Activated gamma-delta T cell (primary cell): ENCODE data around the gene KREMEN1.
"Not testable (repeated sequence)": the region's sequence is repeated elsewhere in the genome, so short reads cannot be mapped to it uniquely, and the experiment has no call there.

Experiments used
- DNase-seq: peaks from one replicate; lab custom pipeline; 2025; lab: John Stamatoyannopoulos, UW
- total RNA-seq, 2 donors: gene quantifications; one replicate each; lab custom pipeline; 2026; lab: John Stamatoyannopoulos, UW

The KREMEN1 gene, protein sequence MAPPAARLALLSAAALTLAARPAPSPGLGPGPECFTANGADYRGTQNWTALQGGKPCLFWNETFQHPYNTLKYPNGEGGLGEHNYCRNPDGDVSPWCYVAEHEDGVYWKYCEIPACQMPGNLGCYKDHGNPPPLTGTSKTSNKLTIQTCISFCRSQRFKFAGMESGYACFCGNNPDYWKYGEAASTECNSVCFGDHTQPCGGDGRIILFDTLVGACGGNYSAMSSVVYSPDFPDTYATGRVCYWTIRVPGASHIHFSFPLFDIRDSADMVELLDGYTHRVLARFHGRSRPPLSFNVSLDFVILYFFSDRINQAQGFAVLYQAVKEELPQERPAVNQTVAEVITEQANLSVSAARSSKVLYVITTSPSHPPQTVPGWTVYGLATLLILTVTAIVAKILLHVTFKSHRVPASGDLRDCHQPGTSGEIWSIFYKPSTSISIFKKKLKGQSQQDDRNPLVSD
- 0.15 to 0.17 reads per million in 2 donors for total RNA-seq

DNA sequence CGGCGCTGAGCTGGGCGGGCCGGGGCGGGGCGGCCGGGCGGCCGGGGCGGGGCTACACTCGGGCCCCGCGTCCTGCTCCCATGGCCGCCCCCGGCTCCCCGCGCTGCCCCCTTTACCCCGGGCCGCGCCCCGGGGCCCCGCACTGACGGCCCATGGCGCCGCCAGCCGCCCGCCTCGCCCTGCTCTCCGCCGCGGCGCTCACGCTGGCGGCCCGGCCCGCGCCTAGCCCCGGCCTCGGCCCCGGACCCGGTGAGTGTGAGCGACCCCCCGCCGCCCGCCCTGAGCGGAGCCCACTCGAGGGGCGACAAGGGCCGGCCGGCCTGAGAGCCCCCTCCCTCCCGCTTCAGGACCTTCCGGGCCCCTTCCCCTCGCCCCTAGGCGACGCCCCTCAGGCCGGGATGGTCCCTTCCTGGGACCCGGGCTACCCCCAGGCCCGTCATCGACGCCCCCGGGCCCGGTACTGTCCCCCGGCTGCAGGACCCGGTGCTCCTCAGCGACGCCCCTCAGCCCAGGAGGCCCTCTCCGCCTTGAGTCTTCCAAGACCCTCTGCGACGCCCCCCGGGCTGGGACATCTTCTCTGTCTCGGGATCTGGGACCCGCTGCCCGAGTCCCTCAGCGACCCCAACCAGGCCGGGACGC, at the start of gene KREMEN1:
Gene KREMEN1 (plus strand): TSS at position 57 of the 639 bp plus-strand sequence. CDS start 96 bp downstream, at position 153.
- DNase-seq: no peak

DNA sequence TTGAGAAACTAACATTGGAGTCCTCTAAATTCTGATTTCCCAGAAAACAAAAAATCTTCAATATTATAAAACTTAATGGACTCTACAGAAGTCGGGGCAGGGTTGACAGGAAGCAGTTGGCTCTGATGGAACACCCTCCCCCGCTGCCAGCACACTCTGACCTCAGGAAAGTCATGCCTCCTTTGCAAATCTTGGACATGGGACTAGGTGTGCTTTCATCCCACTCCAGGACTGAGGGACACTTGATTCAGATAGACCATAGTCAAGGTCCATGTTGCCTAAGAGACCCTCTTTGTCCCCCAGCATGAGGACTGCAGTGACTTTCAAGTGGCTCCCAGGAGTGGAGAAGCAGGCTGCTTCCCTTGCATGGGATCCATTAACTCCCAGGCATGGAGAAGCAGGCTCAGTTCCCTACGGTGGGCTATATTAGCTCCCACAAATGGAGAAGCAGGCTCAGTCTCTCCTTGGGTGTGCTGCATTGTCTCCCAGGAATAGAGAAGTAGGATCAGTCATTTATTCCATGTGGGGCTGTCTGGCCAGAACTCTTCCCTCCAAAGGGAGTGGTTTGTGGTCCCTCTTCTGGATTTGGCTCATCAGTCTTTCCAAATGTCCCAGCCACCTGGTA, 49.6 kb upstream of the KREMEN1 start:
- no peak for DNase-seq

DNA sequence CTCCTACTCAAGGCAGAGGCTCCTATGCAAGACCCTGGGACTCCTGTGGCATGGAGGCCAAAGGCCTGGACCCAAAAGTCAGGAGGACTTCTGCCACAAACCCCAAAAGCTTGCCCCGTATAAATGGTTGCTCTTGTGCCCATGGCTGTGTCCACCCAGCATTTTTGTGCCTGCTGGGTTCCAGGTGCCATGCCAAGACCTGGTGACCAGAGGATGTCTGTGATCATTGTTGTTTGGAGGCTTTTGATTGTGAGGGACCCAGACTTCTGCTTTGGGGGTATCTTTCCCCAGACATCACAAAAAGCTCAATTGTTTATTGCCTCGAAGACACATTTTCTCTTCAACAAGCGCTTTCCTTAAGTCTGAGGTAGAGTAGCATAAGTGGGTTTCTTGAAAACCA, 46.3 kb upstream of the KREMEN1 start:
- DNase-seq: no peak

DNA sequence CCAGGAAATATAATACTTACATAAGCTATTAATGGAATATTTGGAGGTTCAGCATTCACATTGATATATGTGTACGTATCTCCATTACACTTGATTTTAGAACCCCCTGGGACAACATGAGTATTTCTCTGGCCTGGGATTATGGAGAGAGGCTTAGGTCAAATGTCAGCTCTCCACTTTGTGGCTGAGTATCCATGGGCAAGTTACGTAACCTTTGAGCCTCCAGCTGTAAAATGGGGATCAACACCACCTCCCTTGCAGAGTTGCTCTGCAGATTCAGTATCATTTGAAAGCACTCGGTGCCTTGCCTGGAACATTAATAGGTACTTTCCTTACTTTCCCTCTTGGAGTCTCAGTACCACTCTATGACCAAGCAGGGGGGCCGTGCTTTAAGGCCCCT, 44.4 kb upstream of the KREMEN1 start:
- no peak for DNase-seq

DNA sequence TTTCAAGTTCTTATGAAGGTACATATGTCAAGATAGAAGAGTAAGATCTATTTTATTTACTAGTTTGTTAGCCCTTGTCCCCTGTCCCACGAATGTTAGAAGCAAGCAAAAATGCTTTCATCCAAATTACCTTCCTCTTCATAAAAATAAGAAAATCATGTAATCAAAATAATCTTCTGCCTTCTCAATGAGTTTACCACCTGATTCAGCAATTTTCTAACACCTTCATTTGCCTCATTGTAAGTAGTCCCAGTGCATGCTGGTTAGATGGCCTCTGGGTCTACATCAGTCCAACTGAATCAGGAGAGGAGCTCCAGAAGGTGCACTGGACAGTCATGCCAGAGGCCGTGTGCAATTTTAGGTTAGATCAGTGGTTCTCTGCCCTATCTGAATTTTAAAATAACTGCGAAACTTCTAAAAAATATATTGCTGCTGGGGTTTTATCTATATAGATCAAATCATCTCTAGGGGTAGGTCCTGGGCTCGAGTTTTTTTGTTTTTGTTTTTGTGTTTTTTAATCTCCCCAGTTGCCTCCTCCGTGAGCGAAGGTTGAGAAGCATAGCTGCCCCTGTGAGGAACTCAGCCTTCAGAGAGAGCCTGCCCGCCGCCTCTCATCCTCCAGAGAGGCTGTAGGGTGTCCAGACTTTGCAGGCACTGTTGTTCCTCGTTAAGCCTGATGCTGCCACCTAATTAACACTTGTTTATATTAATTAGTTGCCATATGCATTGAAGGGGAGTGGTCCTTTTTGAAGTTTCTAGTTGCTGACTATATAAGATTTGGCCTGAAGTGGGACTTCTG, 43.4 kb upstream of the KREMEN1 start:
- no peak for DNase-seq

- DNase-seq: no peak
Measured at GRCh38 chr22:29030016-29030617, 42.7 kb upstream of the KREMEN1 start.

- DNase-seq: no peak
Measured at GRCh38 chr22:29030618-29031226, 42.1 kb upstream of the KREMEN1 start.

DNA sequence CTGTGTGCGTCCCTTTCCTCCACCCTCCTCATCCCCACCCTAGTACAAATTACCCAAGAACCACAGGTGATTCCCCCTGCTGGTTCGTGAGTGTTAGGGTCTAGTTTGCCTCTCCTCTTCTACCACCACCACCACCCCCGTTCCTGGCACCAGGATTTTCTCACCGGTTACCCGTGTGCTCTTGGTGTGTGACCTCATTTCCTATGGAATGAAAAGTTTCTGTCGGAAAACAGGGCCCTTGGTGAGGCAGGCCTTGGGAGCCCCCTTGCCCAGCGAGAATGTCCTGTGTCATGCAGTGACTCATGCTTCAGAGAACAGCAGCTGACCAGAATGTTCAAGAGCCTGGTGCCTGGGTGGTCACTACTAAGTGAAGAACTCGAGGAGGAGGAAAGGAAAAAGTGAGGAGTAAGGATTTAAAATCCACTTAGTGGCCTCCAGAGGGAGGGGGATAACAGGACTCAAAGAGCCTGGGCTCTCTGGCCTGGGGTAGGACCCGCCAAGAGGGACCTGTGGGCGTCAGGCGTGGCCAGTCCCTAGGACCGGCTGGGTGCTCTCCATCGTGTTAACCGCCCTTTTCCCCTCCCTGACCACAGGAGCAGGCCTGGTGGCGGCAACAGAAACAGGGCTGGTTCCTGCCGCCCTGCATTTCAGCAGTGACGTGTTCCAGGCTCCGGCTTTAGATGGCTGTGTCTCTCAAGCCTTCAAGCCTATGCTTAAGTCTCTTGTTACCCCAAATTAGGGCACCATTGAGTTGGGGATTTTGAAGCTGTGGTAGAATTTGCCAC, 41.4 kb upstream of the KREMEN1 start:
- DNase-seq: no peak

GRCh38 chr22:29032014-29032475, 40.8 kb upstream of the KREMEN1 start:
- DNase-seq: no peak

DNA sequence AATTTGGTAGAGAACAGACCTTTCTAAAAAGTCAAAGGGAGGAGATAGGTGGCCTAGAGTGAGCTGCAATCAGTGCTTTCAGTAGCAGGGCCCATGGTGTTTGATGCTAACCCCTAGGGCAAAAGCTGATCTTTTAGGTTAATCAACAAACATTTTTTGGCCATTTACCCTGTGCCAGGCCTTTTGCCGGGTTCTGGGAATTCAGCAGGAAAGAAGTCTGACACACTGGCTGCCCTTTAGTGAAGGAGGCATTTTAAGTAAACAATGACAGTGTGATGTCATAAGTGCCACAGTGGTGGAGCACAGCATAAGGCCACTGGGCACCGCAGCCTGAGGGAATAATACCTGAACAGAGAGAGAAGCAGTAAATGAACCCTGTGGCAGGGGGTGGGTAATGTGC, 40.3 kb upstream of the KREMEN1 start:
- DNase-seq: no peak

GRCh38 chr22:29037340-29037932, 35.4 kb upstream of the KREMEN1 start:
- no peak for DNase-seq

- DNase-seq: no peak
Measured at GRCh38 chr22:29039148-29039547, 33.7 kb upstream of the KREMEN1 start.

DNA sequence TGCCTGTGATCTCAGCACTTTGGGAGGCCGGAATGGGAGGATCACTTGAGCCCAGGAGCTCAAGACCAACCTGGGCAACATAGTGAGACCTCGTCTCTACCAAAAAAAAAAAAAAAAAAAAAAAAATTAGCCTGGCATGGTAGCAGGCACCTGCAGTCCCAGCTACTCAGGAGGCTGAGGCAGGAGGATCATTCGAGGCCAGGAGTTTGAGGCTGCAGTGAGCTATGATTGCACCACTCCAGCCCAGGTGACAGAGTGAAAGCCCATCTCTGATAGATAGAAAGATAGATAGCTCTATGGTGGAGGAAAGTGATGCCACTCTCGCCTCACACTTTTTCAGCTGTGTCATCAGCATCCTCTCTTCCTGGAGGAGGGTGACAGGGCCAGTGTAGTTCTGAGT, 33.2 kb upstream of the KREMEN1 start:
- not testable (repeated sequence) for DNase-seq

GRCh38 chr22:29040385-29041275, 32.2 kb upstream of the KREMEN1 start:
- no peak for DNase-seq

DNA sequence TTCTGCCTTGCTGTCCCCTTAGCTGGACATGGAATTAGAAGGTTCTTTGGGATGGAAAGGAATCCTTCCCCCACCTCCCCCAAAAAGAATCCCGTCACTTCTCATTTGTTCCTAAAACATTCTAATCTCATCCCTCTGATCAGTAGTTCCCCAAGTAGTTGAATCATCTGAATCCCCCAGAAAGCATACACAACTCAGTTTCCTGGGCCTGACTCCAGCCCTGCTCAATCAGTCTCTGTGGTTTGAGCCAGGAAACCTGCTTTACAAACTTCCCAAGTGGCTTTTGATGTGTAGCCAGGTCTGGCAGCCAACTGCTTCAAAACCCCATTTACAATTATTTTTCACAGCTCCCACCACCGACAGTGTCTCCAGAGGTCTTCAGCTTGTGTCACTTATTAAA, 31.4 kb upstream of the KREMEN1 start:
- no peak for DNase-seq

- DNase-seq: no peak
Measured at GRCh38 chr22:29043906-29044575, 28.8 kb upstream of the KREMEN1 start.

GRCh38 chr22:29044657-29045176, 28.1 kb upstream of the KREMEN1 start:
- DNase-seq: no peak
